ENCODE measurements around the gene DGKE.

DGKE gene

GRCh38 chr17:56893503-56893902 lies 59.6 kb downstream of the DGKE start:
- Histone ChIP-seq H3K36me3 (ENCODE audit: control insufficient read depth in 5 of 5, insufficient read depth in 5 of 5, low read length in 5 of 5) (peaks cover 11 to 97% (median 85%) of the 10 kb centered on the region in 5 donors), H3K9ac (ENCODE audit: low read length in 5 of 5) (no peak overlapping the region), H3K27me3 (ENCODE audit: control insufficient read depth in 5 of 5, insufficient read depth in 4 of 5, low read length in 5 of 5) (no peaks in the 10 kb centered on the region), H3K4me3 (ENCODE audit: low read depth in 1 of 5, low read length in 5 of 5) (no peak overlapping the region), H3K27ac (ENCODE audit: low read depth, low read length) (no peak overlapping the region), H3K4me1 (ENCODE audit: control insufficient read depth in 5 of 5, insufficient read depth in 5 of 5, low read length in 5 of 5) (peaks cover 0 to 9% (median 0%) of the 10 kb centered on the region in 5 donors), H3K9me3 (ENCODE audit: control insufficient read depth in 5 of 5, low read length in 5 of 5) (no peaks in the 10 kb centered on the region)

GRCh38 chr17:56894859-56895455 lies 61.0 kb downstream of the DGKE start:
- Histone ChIP-seq H3K9ac (ENCODE audit: low read length in 5 of 5) (no peak overlapping the region), H3K27me3 (ENCODE audit: control insufficient read depth in 5 of 5, insufficient read depth in 4 of 5, low read length in 5 of 5) (no peaks in the 10 kb centered on the region), H3K4me1 (ENCODE audit: control insufficient read depth in 5 of 5, insufficient read depth in 5 of 5, low read length in 5 of 5) (peaks cover 0 to 9% (median 0%) of the 10 kb centered on the region in 5 donors), H3K27ac (ENCODE audit: low read depth, low read length) (no peak overlapping the region), H3K9me3 (ENCODE audit: control insufficient read depth in 5 of 5, low read length in 5 of 5) (no peaks in the 10 kb centered on the region), H3K4me3 (ENCODE audit: low read depth in 1 of 5, low read length in 5 of 5) (no peak overlapping the region), H3K36me3 (ENCODE audit: control insufficient read depth in 5 of 5, insufficient read depth in 5 of 5, low read length in 5 of 5) (peaks cover 6 to 98% (median 88%) of the 10 kb centered on the region in 5 donors)

- Histone ChIP-seq H3K4me1 (ENCODE audit: control insufficient read depth in 5 of 5, insufficient read depth in 5 of 5, low read length in 5 of 5) (peaks cover 0 to 10% (median 0%) of the 10 kb centered on the region in 5 donors), H3K27ac (ENCODE audit: low read depth, low read length) (no peak overlapping the region), H3K36me3 (ENCODE audit: control insufficient read depth in 5 of 5, insufficient read depth in 5 of 5, low read length in 5 of 5) (peaks cover 6 to 98% (median 88%) of the 10 kb centered on the region in 5 donors)
Observed at GRCh38 chr17:56896217-56896967, 62.4 kb downstream of the DGKE start.

GRCh38 chr17:56896968-56897359 lies 63.0 kb downstream of the DGKE start:
- no peak overlapping the region for H3K9ac ChIP-seq (ENCODE audit: low read length in 5 of 5)
- no peak overlapping the region for H3K27ac ChIP-seq (ENCODE audit: low read depth, low read length)
- H3K4me1 ChIP-seq (ENCODE audit: control insufficient read depth in 5 of 5, insufficient read depth in 5 of 5, low read length in 5 of 5): peaks cover 0 to 13% (median 0%) of the 10 kb centered on the region in 5 donors
- H3K27me3 ChIP-seq (ENCODE audit: control insufficient read depth in 5 of 5, insufficient read depth in 4 of 5, low read length in 5 of 5): no peaks in the 10 kb centered on the region
- H3K36me3 ChIP-seq (ENCODE audit: control insufficient read depth in 5 of 5, insufficient read depth in 5 of 5, low read length in 5 of 5): peaks cover 6 to 98% (median 88%) of the 10 kb centered on the region in 5 donors
- H3K9me3 ChIP-seq (ENCODE audit: control insufficient read depth in 5 of 5, low read length in 5 of 5): no peaks in the 10 kb centered on the region
- no peak overlapping the region for H3K4me3 ChIP-seq (ENCODE audit: low read depth in 1 of 5, low read length in 5 of 5)

More at GRCh38 chr17:56896217-56896967, 62.4 kb downstream of the DGKE start:
- no peak overlapping the region for H3K9ac ChIP-seq (ENCODE audit: low read length in 5 of 5)
- H3K4me3 ChIP-seq (ENCODE audit: low read depth in 1 of 5, low read length in 5 of 5): no peak overlapping the region
- H3K9me3 ChIP-seq (ENCODE audit: control insufficient read depth in 5 of 5, low read length in 5 of 5): no peaks in the 10 kb centered on the region
- no peaks in the 10 kb centered on the region for H3K27me3 ChIP-seq (ENCODE audit: control insufficient read depth in 5 of 5, insufficient read depth in 4 of 5, low read length in 5 of 5)

GRCh38 chr17:56897646-56898424 lies 63.9 kb downstream of the DGKE start:
- no peaks in the 10 kb centered on the region for H3K9me3 ChIP-seq (ENCODE audit: control insufficient read depth in 5 of 5, low read length in 5 of 5)
- no peak overlapping the region for H3K4me3 ChIP-seq (ENCODE audit: low read depth in 1 of 5, low read length in 5 of 5)
- H3K4me1 ChIP-seq (ENCODE audit: control insufficient read depth in 5 of 5, insufficient read depth in 5 of 5, low read length in 5 of 5): peaks cover 0 to 20% (median 0%) of the 10 kb centered on the region in 5 donors
- H3K36me3 ChIP-seq (ENCODE audit: control insufficient read depth in 5 of 5, insufficient read depth in 5 of 5, low read length in 5 of 5): peaks cover 0 to 98% (median 88%) of the 10 kb centered on the region in 5 donors
- no peak overlapping the region for H3K27ac ChIP-seq (ENCODE audit: low read depth, low read length)
- H3K9ac ChIP-seq (ENCODE audit: low read length in 5 of 5): no peak overlapping the region
- H3K27me3 ChIP-seq (ENCODE audit: control insufficient read depth in 5 of 5, insufficient read depth in 4 of 5, low read length in 5 of 5): no peaks in the 10 kb centered on the region

- peaks cover 3 to 98% (median 88%) of the 10 kb centered on the region in 5 donors for H3K36me3 ChIP-seq (ENCODE audit: control insufficient read depth in 5 of 5, insufficient read depth in 5 of 5, low read length in 5 of 5)
- H3K9me3 ChIP-seq (ENCODE audit: control insufficient read depth in 5 of 5, low read length in 5 of 5): no peaks in the 10 kb centered on the region
- H3K27me3 ChIP-seq (ENCODE audit: control insufficient read depth in 5 of 5, insufficient read depth in 4 of 5, low read length in 5 of 5): no peaks in the 10 kb centered on the region
- no peak overlapping the region for H3K27ac ChIP-seq (ENCODE audit: low read depth, low read length)
- peaks cover 0 to 14% (median 0%) of the 10 kb centered on the region in 5 donors for H3K4me1 ChIP-seq (ENCODE audit: control insufficient read depth in 5 of 5, insufficient read depth in 5 of 5, low read length in 5 of 5)
- no peak overlapping the region for H3K4me3 ChIP-seq (ENCODE audit: low read depth in 1 of 5, low read length in 5 of 5)
- H3K9ac ChIP-seq (ENCODE audit: low read length in 5 of 5): no peak overlapping the region
Observed at GRCh38 chr17:56898874-56899273, 64.9 kb downstream of the DGKE start.

GRCh38 chr17:56899403-56899802 lies 65.5 kb downstream of the DGKE start:
- H3K4me3 ChIP-seq (ENCODE audit: low read depth in 1 of 5, low read length in 5 of 5): no peak overlapping the region
- peaks cover 7 to 100% (median 90%) of the 10 kb centered on the region in 5 donors for H3K36me3 ChIP-seq (ENCODE audit: control insufficient read depth in 5 of 5, insufficient read depth in 5 of 5, low read length in 5 of 5)
- H3K27me3 ChIP-seq (ENCODE audit: control insufficient read depth in 5 of 5, insufficient read depth in 4 of 5, low read length in 5 of 5): no peaks in the 10 kb centered on the region
- no peak overlapping the region for H3K9ac ChIP-seq (ENCODE audit: low read length in 5 of 5)
- H3K9me3 ChIP-seq (ENCODE audit: control insufficient read depth in 5 of 5, low read length in 5 of 5): no peaks in the 10 kb centered on the region
- peaks cover 0 to 12% (median 0%) of the 10 kb centered on the region in 5 donors for H3K4me1 ChIP-seq (ENCODE audit: control insufficient read depth in 5 of 5, insufficient read depth in 5 of 5, low read length in 5 of 5)
- H3K27ac ChIP-seq (ENCODE audit: low read depth, low read length): no peak overlapping the region

- no peak overlapping the region for H3K27ac ChIP-seq (ENCODE audit: low read depth, low read length)
- H3K4me1 ChIP-seq (ENCODE audit: control insufficient read depth in 5 of 5, insufficient read depth in 5 of 5, low read length in 5 of 5): peaks cover 0 to 12% (median 0%) of the 10 kb centered on the region in 5 donors
- H3K36me3 ChIP-seq (ENCODE audit: control insufficient read depth in 5 of 5, insufficient read depth in 5 of 5, low read length in 5 of 5): peaks cover 23 to 94% (median 92%) of the 10 kb centered on the region in 5 donors
- H3K9me3 ChIP-seq (ENCODE audit: control insufficient read depth in 5 of 5, low read length in 5 of 5): no peaks in the 10 kb centered on the region
- H3K9ac ChIP-seq (ENCODE audit: low read length in 5 of 5): no peak overlapping the region
- H3K4me3 ChIP-seq (ENCODE audit: low read depth in 1 of 5, low read length in 5 of 5): no peak overlapping the region
- no peaks in the 10 kb centered on the region for H3K27me3 ChIP-seq (ENCODE audit: control insufficient read depth in 5 of 5, insufficient read depth in 4 of 5, low read length in 5 of 5)
Observed at GRCh38 chr17:56902348-56902747, 68.4 kb downstream of the DGKE start.

- Histone ChIP-seq H3K27ac (ENCODE audit: low read depth, low read length) (no peak overlapping the region), H3K9ac (ENCODE audit: low read length in 5 of 5) (no peak overlapping the region), H3K27me3 (ENCODE audit: control insufficient read depth in 5 of 5, insufficient read depth in 4 of 5, low read length in 5 of 5) (no peaks in the 10 kb centered on the region), H3K4me1 (ENCODE audit: control insufficient read depth in 5 of 5, insufficient read depth in 5 of 5, low read length in 5 of 5) (peaks cover 0 to 16% (median under 1%) of the 10 kb centered on the region in 5 donors), H3K4me3 (ENCODE audit: low read depth in 1 of 5, low read length in 5 of 5) (no peak overlapping the region), H3K36me3 (ENCODE audit: control insufficient read depth in 5 of 5, insufficient read depth in 5 of 5, low read length in 5 of 5) (peaks cover 30 to 92% (median 91%) of the 10 kb centered on the region in 5 donors), H3K9me3 (ENCODE audit: control insufficient read depth in 5 of 5, low read length in 5 of 5) (no peaks in the 10 kb centered on the region)
Observed at GRCh38 chr17:56903560-56903959, 69.6 kb downstream of the DGKE start.
